H1 (cell line): ENCODE results near the gene DRC7. TPM values are rescaled to one million over a fixed set of nuclear protein-coding genes. Genes with fewer than 3 reads are reported as not detected.

Experiments used
- CHD7 ChIP-seq: fragments of 300-600 bp; sonication (generic); IDR thresholded peaks from 2 replicates; pipeline ENCODE4 v1.7.1; 2012; ENCODE audit warnings: low read length, moderate library complexity, mild to moderate bottlenecking, inconsistent platforms; ENCODE audit not compliant: insufficient replicate concordance
- EZH2 ChIP-seq: fragments of 200-600 bp; sonication (generic); IDR thresholded peaks from 2 replicates; pipeline ENCODE4 v1.7.1; 2012; ENCODE audit warnings: low read depth, mild to moderate bottlenecking, moderate library complexity, low read length, inconsistent platforms; ENCODE audit not compliant: severe bottlenecking
- FOSL1 ChIP-seq: IDR thresholded peaks from 2 replicates; pipeline ENCODE4 v1.6.1; 2011; ENCODE audit warnings: mild to moderate bottlenecking, low read depth, low read length, moderate library complexity; ENCODE audit not compliant: insufficient read depth
- SUZ12 ChIP-seq: fragments of 200-600 bp; sonication (generic); IDR thresholded peaks from 2 replicates; pipeline ENCODE4 v1.6.1; 2012; ENCODE audit warnings: mild to moderate bottlenecking, inconsistent platforms, low read length, moderate library complexity, mixed read lengths
- polyA plus RNA-seq, 7 experiments: library from polyadenylated mRNA; depleted of rRNA in 3 of 7; stranded (reverse) in 5 of 7; unstranded in 2 of 7; fragments of >200 nt in 5 of 7; fragments of 200-250 nt in 2 of 7; gene quantifications; 1 replicate in 5 of 7; 2 replicates in 1 of 7; 4 replicates in 1 of 7; pipeline versions ENCODE4 v1.2.1 to v1.2.3, GENCODE V29; 2011 to 2013; ENCODE audit warnings: missing spikeins in 2 of 7, mixed read lengths in 2 of 7
- total RNA-seq: library from RNA; stranded (reverse); fragmentation: NEBNext Ultra II Directional; extraction: Animal tissue kit (Norgen Biotek cat#: 25700); gene quantifications from 2 replicates; pipeline ENCODE4 v1.2.1, GENCODE V29; 2021
- TF ChIP-seq, protein P1 (sequence below): IDR thresholded peaks from 2 replicates; pipeline ENCODE4 v1.6.1; 2012; ENCODE audit warnings: low read length, inconsistent platforms
- TF ChIP-seq, protein P2 (sequence below): IDR thresholded peaks from 2 replicates; pipeline ENCODE4 v1.6.1; 2011; ENCODE audit warnings: low read length, improper control_type of control experiment

Gene DRC7
- total and polyA plus RNA-seq, 2 of the 8 experiments (the other 6 are each of a cell fraction or from before 2014, with no cell fraction given), result 0.14 TPM; not detected in 1

- TF ChIP-seq, protein P1, sequence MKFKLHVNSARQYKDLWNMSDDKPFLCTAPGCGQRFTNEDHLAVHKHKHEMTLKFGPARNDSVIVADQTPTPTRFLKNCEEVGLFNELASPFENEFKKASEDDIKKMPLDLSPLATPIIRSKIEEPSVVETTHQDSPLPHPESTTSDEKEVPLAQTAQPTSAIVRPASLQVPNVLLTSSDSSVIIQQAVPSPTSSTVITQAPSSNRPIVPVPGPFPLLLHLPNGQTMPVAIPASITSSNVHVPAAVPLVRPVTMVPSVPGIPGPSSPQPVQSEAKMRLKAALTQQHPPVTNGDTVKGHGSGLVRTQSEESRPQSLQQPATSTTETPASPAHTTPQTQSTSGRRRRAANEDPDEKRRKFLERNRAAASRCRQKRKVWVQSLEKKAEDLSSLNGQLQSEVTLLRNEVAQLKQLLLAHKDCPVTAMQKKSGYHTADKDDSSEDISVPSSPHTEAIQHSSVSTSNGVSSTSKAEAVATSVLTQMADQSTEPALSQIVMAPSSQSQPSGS, result no peak
- no peak for TF ChIP-seq SUZ12
- TF ChIP-seq CHD7, result no peak
- TF ChIP-seq, protein P2, sequence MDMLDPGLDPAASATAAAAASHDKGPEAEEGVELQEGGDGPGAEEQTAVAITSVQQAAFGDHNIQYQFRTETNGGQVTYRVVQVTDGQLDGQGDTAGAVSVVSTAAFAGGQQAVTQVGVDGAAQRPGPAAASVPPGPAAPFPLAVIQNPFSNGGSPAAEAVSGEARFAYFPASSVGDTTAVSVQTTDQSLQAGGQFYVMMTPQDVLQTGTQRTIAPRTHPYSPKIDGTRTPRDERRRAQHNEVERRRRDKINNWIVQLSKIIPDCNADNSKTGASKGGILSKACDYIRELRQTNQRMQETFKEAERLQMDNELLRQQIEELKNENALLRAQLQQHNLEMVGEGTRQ, result no peak
- TF ChIP-seq EZH2, result no peak
- no peak for TF ChIP-seq FOSL1
Measured at GRCh38 chr16:57759541-57760356, 65.1 kb downstream of the DRC7 start (continued).
